Keratinocyte (primary cell): Measurements from ENCODE around the gene PLAGL1. TPM values are rescaled to one million over a fixed set of nuclear protein-coding genes. Genes with fewer than 3 reads are reported as not detected.
"Not testable (repeated sequence)": the region's sequence is repeated elsewhere in the genome, so short reads cannot be mapped to it uniquely, and the experiment has no call there.

Experiments
- DNase-seq: peaks from one replicate; pipeline ENCODE4 v3.0.0-alpha.2; 2011; ENCODE audit warnings: low read depth, missing footprints, low spot score
- FAIRE-seq: peaks from 2 replicates; lab custom pipeline; 2011; peaks lifted over from hg19 to GRCh38; lab: Jason Lieb, UNC
- H2AFZ ChIP-seq: 2 replicates; pipeline ENCODE4 v1.6.0; 2012; ENCODE audit warnings: low read length, control low read depth, inconsistent platforms; ENCODE audit not compliant: control insufficient read depth
- H3K27ac ChIP-seq: 2 replicates; pipeline ENCODE4 v1.5.1; 2011; ENCODE audit warnings: low read length; ENCODE audit not compliant: control insufficient read depth, insufficient read depth
- H3K27me3 ChIP-seq: 3 replicates; pipeline ENCODE4 v1.6.0; 2011; ENCODE audit warnings: low read length; ENCODE audit not compliant: control insufficient read depth, insufficient read depth; ENCODE audit errors: extremely low read depth
- H3K36me3 ChIP-seq, 2 experiments: 2 replicates in 1 of 2; 3 replicates in 1 of 2; pipeline ENCODE4 v1.5.1; 2011; ENCODE audit warnings: low read length in 2 of 2, mild to moderate bottlenecking in 1 of 2; ENCODE audit not compliant: control insufficient read depth in 2 of 2, insufficient read depth in 2 of 2; ENCODE audit errors: extremely low read depth in 1 of 2
- H3K4me1 ChIP-seq: 3 replicates; pipeline ENCODE4 v1.5.1; 2011; ENCODE audit warnings: low read length; ENCODE audit not compliant: control insufficient read depth, insufficient read depth; ENCODE audit errors: extremely low read depth
- H3K4me2 ChIP-seq: 3 replicates; pipeline ENCODE4 v1.6.0; 2011; ENCODE audit warnings: low read depth, low read length; ENCODE audit not compliant: control insufficient read depth, insufficient read depth; ENCODE audit errors: extremely low read depth
- H3K4me3 ChIP-seq, 3 experiments: fragments of 200-600 bp in 1 of 3; sonication (generic) in 1 of 3; 2 replicates in 2 of 3; 3 replicates in 1 of 3; pipeline ENCODE4 v1.5.1; 2011 to 2016; ENCODE audit warnings: low read length in 3 of 3, mild to moderate bottlenecking in 3 of 3, control low read depth in 2 of 3, inconsistent platforms in 1 of 3, low read depth in 1 of 3, mixed read lengths in 1 of 3, mixed run types in 1 of 3, moderate library complexity in 1 of 3; ENCODE audit not compliant: control insufficient read depth in 2 of 3, insufficient read depth in 2 of 3; ENCODE audit errors: extremely low read depth in 1 of 3
- H3K79me2 ChIP-seq: 2 replicates; pipeline ENCODE4 v1.6.0; 2012; ENCODE audit warnings: low read length; ENCODE audit not compliant: control insufficient read depth, insufficient read depth
- H3K9ac ChIP-seq: 3 replicates; pipeline ENCODE4 v1.6.0; 2011; ENCODE audit warnings: low read length; ENCODE audit not compliant: control insufficient read depth, insufficient read depth; ENCODE audit errors: extremely low read depth
- H3K9me1 ChIP-seq: 3 replicates; pipeline ENCODE4 v1.6.0; 2011; ENCODE audit warnings: low read length; ENCODE audit not compliant: control insufficient read depth, insufficient read depth; ENCODE audit errors: extremely low read depth
- H3K9me3 ChIP-seq: 2 replicates; pipeline ENCODE4 v1.5.1; 2012; ENCODE audit warnings: low read depth, low read length; ENCODE audit not compliant: control insufficient read depth
- H4K20me1 ChIP-seq: 3 replicates; pipeline ENCODE4 v1.6.0; 2011; ENCODE audit warnings: low read length; ENCODE audit not compliant: control insufficient read depth, insufficient read depth; ENCODE audit errors: extremely low read depth
- EZH2 ChIP-seq: IDR thresholded peaks from one replicate; pipeline ENCODE4 v1.6.1; 2012; ENCODE audit warnings: inconsistent platforms, mild to moderate bottlenecking, low read length, moderate library complexity
- dilution Hi-C: fragments of 300-500 bp; cut with MboI; formaldehyde crosslinking; loops from one replicate; pipeline ENCODE4 v1.7.0; 2020; ENCODE audit warnings: low sequenced_read_pairs; ENCODE audit not compliant: extremely low pct_ligation_motif_present
- polyA plus RNA-seq, 5 experiments: library from polyadenylated mRNA; depleted of rRNA in 3 of 5; stranded (reverse) in 3 of 5; stranded (forward) in 1 of 5; unstranded in 1 of 5; fragments of >200 nt; gene quantifications; 1 replicate in 1 of 5; 2 replicates in 3 of 5; 3 replicates in 1 of 5; pipeline versions ENCODE4 v1.2.1 to v1.2.3, GENCODE V29; 2011 to 2012; ENCODE audit warnings: missing spikeins in 2 of 5, low read depth in 1 of 5, low replicate concordance in 1 of 5
- TF ChIP-seq, protein P1 (sequence below), 3 experiments: IDR thresholded peaks in 1 of 3; conservative IDR thresholded peaks in 1 of 3; optimal IDR thresholded peaks in 1 of 3; 2 replicates in 2 of 3; 3 replicates in 1 of 3; pipeline versions ENCODE3 to v1.5.1; 2011; ENCODE audit warnings: low read length in 3 of 3, mild to moderate bottlenecking in 3 of 3, moderate library complexity in 2 of 3, control low read depth in 1 of 3, inconsistent platforms in 1 of 3; ENCODE audit not compliant: insufficient read depth in 2 of 3; ENCODE audit errors: extremely low read depth in 1 of 3

Gene PLAGL1
- polyA plus RNA-seq, 1 donor (not counting 4 experiments of a cell fraction or from before 2014, with no cell fraction given): 8.9 TPM

DNA sequence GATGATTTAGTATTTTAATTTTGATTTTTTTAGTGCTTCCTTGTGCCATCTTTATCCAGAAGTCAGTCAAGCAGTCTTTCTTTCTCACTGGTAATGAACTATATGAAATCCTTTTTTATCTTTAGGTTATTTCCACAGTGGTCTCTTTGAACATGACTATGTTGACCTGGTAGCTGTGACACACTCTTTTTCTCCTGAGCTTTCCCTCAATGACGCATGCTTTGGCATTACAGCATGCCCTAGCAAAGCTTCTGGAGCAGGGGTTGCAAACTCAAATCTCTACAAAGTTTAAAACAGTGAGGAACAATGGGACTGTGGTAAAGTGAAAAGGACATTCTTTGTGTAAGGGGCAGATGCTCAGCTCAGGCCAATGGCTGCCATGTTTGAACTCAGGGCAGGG is 4.5 kb upstream of the PLAGL1 start:
- no peak overlapping the region for H3K9ac ChIP-seq
- H4K20me1 ChIP-seq: no peaks in the 10 kb centered on the region
- DNase-seq (no peak), FAIRE-seq (no peak)
- dilution Hi-C loops: no loop called here
- H2AFZ ChIP-seq: no peak overlapping the region
- H3K9me3 ChIP-seq: no peaks in the 10 kb centered on the region
- H3K79me2 ChIP-seq: no peaks in the 10 kb centered on the region
- H3K4me3 ChIP-seq: no peak overlapping the region
- no peaks in the 10 kb centered on the region for H3K27me3 ChIP-seq
- no peak overlapping the region for H3K4me2 ChIP-seq
- H3K36me3 ChIP-seq: no peaks in the 10 kb centered on the region
- no peaks in the 10 kb centered on the region for H3K4me1 ChIP-seq
- no peak overlapping the region for H3K27ac ChIP-seq
- no peak for TF ChIP-seq EZH2
- TF ChIP-seq, protein P1, sequence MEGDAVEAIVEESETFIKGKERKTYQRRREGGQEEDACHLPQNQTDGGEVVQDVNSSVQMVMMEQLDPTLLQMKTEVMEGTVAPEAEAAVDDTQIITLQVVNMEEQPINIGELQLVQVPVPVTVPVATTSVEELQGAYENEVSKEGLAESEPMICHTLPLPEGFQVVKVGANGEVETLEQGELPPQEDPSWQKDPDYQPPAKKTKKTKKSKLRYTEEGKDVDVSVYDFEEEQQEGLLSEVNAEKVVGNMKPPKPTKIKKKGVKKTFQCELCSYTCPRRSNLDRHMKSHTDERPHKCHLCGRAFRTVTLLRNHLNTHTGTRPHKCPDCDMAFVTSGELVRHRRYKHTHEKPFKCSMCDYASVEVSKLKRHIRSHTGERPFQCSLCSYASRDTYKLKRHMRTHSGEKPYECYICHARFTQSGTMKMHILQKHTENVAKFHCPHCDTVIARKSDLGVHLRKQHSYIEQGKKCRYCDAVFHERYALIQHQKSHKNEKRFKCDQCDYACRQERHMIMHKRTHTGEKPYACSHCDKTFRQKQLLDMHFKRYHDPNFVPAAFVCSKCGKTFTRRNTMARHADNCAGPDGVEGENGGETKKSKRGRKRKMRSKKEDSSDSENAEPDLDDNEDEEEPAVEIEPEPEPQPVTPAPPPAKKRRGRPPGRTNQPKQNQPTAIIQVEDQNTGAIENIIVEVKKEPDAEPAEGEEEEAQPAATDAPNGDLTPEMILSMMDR (optimal IDR thresholded peaks at IDR 0.05 in 1 of 3, IDR thresholded peaks at IDR 0.05 in 1 of 3, conservative IDR thresholded peaks at IDR 0.05 in 1 of 3; ENCODE audit: extremely low read depth in 1 of 3, insufficient read depth in 2 of 3, low read length in 3 of 3): no peak
- H3K9me1 ChIP-seq: no peaks in the 10 kb centered on the region

DNA sequence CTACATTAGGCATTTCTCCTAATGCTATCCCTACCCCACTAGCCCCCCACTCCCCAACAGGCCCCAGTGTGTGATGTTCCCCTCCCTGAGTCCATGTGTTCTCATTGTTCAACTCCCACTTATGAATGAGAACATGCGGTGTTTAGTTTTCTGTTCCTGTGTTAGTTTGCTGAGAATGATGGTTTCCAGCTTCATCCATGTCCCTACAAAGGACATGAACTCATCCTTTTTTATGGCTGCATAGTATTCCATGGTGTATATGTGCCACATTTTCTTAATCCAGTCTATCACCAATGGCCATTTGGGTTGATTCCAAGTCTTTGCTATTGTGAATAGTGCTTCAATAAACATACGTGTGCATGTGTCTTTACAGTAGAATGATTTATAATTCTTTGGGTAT is 1.6 kb upstream of the PLAGL1 start:
- H3K4me2 ChIP-seq, H3K9ac ChIP-seq, H3K4me3 ChIP-seq, H3K9me1 ChIP-seq, H4K20me1 ChIP-seq, H3K4me1 ChIP-seq, H3K9me3 ChIP-seq, DNase-seq, H3K27me3 ChIP-seq, dilution Hi-C loops, H3K27ac ChIP-seq, H2AFZ ChIP-seq, FAIRE-seq, H3K36me3 ChIP-seq, H3K79me2 ChIP-seq: not testable (repeated sequence)

DNA sequence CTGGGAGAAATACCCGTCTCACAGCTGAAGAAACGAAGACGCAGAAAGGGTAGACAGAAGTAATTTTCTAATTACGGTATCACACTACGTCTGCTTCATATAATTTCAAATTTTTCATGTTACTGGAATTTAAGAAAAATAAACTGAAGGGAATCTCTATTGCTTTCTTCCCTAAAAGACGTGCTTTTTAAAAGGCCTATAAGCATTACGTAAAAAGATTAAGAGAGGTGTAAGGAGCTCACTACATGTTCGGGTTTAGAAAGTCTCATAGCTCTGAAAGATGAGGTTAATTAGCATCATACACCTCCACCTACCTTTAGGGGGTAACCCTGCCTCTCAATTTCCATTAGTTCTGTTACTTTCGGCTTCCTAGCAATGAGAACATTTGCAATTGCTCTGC is 787 bp upstream of the PLAGL1 start:
- H3K27ac ChIP-seq: no peak overlapping the region
- DNase-seq (no peak), FAIRE-seq (no peak)
- no peaks in the 10 kb centered on the region for H3K4me1 ChIP-seq
- H3K27me3 ChIP-seq: no peaks in the 10 kb centered on the region
- H3K9me1 ChIP-seq: no peaks in the 10 kb centered on the region
- H2AFZ ChIP-seq: peak overlapping the region; percentile 58
- H4K20me1 ChIP-seq: no peaks in the 10 kb centered on the region
- TF ChIP-seq EZH2: no peak
- TF ChIP-seq, protein P1 (optimal IDR thresholded peaks at IDR 0.05 in 1 of 3, IDR thresholded peaks at IDR 0.05 in 1 of 3, conservative IDR thresholded peaks at IDR 0.05 in 1 of 3; ENCODE audit: extremely low read depth in 1 of 3, insufficient read depth in 2 of 3, low read length in 3 of 3): no peak
- no peaks in the 10 kb centered on the region for H3K79me2 ChIP-seq
- no peaks in the 10 kb centered on the region for H3K36me3 ChIP-seq
- no peak overlapping the region for H3K4me3 ChIP-seq
- H3K9me3 ChIP-seq: no peaks in the 10 kb centered on the region
- dilution Hi-C loops: no loop called here
- no peak overlapping the region for H3K9ac ChIP-seq
- peak overlapping the region; percentile 49 for H3K4me2 ChIP-seq
